ENCODE measurements around the gene RTL10. TPM values are rescaled to one million over a fixed set of nuclear protein-coding genes. Genes with fewer than 3 reads are reported as not detected.

Gene RTL10
- total RNA-seq, 1 donor from 2014 or later: 13.0 TPM

GRCh38 chr22:19831016-19831415, 23.7 kb downstream of the RTL10 start:
- FAIRE-seq (no peak), DNase-seq (ENCODE audit: low spot score in 2 of 2) (no peak)

DNA sequence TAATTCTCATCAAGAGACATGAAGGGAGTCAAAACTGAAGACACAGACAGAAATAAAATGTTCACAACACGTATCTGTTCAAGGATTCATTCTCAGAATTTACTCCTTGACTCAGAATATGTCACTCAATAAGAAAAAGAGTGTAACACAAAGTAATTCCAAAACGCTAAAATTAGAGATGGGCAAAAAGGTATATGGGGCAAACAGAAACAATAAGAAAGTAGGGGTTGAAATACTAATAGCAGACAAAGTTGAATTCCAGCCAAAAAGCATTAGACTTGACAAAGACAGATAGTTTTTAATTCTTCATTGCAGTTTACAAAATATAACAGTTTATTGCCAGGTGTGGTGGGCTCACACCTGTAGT, 26.7 kb downstream of the RTL10 start:
- FAIRE-seq: no peak
- no peak for DNase-seq (ENCODE audit: low spot score in 2 of 2)

DNA sequence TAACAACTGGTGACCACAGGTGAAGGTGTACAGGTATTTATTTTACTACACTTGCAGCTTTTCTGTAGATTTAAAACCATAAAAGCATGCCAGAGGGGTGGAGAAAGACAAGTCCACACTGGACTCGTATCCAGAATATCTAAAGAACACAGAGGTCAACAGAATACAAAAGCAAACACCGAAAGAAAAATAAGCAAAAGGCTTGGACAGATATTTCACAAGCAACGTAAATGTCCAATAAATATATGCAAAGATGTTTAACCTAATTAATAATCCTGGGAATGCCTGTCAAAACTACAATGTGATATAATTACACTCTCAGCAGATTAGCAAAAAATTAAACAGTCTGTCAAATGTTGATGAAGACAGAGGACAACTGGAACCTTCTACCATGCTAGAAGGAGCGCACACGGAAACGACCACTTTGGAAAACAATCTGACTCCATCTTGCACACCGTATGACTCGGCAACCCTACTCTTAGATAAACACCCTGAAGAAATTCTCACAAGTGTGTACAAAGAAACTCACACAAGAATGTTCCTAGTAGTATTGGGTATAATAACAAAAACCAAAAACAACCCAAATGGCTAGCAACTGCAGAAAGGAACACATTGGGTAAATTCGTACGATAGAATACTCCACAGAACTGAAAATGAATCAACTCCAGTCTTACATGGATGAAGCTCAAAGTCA, 27.2 kb downstream of the RTL10 start:
- DNase-seq (ENCODE audit: low spot score in 2 of 2) (no peak), FAIRE-seq (no peak)

- FAIRE-seq (no peak), DNase-seq (ENCODE audit: low spot score in 2 of 2) (no peak)
These were observed 28.1 kb downstream of the RTL10 start for GRCh38 chr22:19826619-19826950.

DNA sequence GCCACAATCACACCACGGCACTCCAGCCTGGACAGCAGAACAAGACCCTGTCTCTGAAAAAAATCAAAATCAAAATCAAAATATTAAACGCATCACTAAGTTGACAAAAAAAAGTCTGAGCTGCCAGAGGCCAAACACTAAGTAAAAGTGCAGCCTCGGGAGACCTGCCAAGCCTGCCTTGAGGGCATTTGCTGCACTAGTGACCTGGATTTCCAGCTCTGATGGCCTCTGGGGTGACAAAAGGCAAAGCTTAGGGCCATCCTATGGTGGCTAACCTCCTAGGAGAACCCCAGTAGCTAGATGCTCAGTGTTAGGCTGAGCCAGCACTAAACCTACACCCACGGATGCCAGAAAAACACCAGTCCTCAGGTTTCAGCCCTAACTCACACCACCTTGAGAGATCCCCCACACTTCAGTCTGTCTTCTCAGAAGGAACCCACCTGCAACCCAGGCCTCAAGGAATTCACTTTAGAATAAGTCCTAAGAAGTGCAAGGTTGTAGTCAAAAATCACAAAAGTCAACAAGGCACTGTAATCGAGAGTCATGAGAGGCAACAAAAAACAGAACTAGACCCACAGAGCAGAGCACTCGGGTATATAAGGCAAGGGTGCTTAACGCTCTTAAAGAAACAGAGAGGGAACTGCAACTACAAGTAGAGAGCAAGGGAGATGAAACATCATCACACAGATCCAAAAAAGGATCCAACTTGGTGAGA, 28.6 kb downstream of the RTL10 start:
- no peak for FAIRE-seq
- DNase-seq (ENCODE audit: low spot score in 2 of 2): no peak

DNA sequence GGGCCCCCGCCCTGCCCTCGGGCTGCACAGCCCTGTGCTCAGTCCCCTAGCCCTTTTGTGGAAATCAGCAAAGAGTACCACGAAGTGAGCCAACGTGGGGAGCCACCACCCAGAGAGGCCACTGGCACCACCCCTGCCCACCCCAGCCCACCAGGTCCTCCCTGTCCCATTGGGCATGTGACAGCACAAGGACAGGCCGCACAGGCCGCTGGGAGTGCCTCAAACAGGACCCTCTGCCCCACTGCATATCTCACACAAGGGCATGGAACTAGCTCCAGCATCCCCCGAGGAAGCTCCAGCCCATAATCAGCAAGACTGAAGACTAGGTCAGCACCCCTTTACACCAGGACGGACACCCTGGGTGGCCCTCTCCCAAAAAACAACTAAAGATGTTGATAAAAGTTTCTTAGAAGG, 29.7 kb downstream of the RTL10 start:
- no peak for DNase-seq (ENCODE audit: low spot score in 2 of 2)
- FAIRE-seq: no peak

GRCh38 chr22:19824212-19824925, 30.3 kb downstream of the RTL10 start:
- FAIRE-seq (no peak), DNase-seq (ENCODE audit: low spot score in 2 of 2) (no peak)

- FAIRE-seq (no peak), DNase-seq (ENCODE audit: low spot score in 2 of 2) (no peak)
These were observed 30.8 kb downstream of the RTL10 start for GRCh38 chr22:19823902-19824211.

DNA sequence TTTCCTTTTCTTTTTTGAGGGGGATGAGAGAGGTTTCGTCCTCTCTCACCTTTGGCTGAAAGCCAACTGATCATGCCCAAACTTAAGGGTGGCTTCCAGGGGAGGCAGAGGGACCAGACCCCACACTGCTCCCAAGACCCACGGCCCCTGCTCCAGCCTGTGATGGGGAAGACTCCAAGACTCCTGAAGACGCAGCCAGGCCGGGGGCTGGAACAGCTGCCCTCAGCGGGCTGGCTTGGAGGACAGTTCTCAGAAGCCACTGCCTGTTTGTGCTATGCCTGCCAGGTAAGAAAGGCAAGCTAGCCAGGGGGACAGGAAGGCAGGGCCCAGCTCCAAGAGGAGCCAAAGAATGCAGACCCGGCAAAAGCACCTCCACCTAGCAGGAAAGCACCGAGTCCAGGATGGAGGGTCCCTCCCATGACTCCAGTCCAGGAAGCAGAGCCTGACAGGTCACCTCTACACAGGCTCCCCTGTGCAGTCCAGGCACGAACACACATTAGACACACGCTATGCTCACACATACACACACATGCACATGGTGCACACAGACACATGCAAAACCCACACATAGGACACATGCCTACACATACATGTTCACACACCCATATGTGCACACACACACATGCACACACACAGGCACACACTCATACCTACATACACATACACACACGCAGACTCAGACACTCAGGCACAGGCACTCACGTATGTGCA, 31.3 kb downstream of the RTL10 start:
- FAIRE-seq (no peak), DNase-seq (ENCODE audit: low spot score in 2 of 2) (no peak)

- FAIRE-seq (no peak), DNase-seq (ENCODE audit: low spot score in 2 of 2) (no peak)
These were observed 32.2 kb downstream of the RTL10 start for GRCh38 chr22:19822301-19823117.

GRCh38 chr22:19821523-19822300, 33.0 kb downstream of the RTL10 start:
- FAIRE-seq: no peak
- no peak for DNase-seq (ENCODE audit: low spot score in 2 of 2)

DNA sequence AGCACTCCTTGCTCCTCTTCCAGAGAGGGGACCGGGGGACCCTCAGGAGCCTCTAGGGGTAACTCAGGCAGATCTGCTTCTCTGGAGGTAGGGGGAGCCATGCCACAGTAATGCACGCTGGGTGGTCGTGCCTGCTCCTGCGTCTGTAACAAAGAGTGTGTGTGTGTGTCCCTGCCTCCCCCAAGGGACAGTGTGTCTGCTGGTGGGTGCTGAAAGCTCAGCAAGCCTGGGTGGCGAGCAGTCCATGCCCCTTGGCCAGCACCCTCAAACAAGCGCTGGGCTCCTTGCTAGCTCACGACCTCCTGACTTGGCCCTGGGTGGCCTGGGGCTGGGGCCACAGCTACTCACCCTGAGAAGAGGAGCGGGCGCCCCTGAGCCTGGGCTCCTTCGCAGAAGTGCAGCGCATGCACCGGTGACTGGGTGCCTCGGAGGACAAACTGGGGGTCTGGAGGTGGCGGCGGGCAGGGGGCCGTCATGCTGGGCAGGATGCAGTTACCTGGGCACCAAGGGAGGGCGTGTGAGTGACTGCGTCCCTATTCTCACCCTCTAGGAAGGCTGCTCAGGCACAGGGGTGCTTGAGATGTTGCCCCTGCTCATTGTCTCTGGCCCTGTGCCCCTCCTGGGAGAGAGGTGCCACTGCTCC, 33.7 kb downstream of the RTL10 start:
- DNase-seq (ENCODE audit: low spot score in 2 of 2) (no peak), FAIRE-seq (no peak)

DNA sequence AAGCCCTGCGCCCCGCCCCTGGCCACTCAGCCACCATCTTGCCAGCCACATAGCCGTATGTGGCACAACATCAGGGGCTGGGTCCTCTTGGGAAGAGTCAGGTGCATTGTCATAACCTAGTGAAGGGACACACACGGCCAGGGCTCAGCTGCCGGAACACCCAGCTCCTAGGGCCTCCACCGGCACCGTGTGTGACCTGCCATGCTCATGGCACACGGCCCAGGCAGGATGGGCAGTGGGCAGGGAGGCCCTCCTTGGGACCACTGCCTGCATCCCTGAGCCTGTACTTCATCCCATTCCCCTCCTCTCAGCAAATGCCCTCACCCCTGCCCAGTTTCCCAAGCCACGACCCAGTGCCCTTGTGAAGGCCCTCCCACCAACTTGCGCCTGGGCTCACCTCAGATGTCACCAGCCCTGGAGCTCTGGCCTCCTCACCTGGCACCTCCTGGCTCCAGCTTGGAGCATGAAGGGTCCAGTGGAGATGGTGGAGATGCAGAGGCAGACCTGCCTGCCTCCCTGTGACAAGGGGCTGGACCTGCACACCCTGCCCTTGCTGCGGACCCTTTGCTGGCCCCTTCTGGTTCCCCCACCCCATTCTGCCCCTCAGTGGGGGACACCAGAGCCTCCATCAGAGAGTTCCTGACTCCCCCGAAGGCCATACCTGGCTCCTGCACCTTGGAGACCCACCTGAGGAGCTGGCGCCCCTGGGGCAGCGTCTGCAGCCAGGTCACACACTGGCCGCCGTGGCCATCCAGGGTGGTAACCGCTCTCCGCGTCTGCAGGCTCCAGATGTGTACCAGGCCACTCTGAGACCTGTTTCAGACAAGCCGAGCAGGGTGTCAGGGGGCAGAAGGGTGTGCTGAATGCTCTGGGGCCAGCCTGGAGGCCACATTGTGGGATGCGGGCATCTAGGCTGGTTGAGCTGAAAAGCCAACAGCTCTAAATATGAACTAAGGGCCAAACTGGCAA, 34.5 kb downstream of the RTL10 start:
- no peak for FAIRE-seq
- no peak for DNase-seq (ENCODE audit: low spot score in 2 of 2)

- DNase-seq (ENCODE audit: low spot score in 2 of 2): no peak
These were observed 35.3 kb downstream of the RTL10 start for GRCh38 chr22:19819208-19819910.

GRCh38 chr22:19818324-19819207, 36.1 kb downstream of the RTL10 start:
- FAIRE-seq (no peak), DNase-seq (ENCODE audit: low spot score in 2 of 2) (no peak)

More at GRCh38 chr22:19819208-19819910, 35.3 kb downstream of the RTL10 start:
- no peak for FAIRE-seq

DNA sequence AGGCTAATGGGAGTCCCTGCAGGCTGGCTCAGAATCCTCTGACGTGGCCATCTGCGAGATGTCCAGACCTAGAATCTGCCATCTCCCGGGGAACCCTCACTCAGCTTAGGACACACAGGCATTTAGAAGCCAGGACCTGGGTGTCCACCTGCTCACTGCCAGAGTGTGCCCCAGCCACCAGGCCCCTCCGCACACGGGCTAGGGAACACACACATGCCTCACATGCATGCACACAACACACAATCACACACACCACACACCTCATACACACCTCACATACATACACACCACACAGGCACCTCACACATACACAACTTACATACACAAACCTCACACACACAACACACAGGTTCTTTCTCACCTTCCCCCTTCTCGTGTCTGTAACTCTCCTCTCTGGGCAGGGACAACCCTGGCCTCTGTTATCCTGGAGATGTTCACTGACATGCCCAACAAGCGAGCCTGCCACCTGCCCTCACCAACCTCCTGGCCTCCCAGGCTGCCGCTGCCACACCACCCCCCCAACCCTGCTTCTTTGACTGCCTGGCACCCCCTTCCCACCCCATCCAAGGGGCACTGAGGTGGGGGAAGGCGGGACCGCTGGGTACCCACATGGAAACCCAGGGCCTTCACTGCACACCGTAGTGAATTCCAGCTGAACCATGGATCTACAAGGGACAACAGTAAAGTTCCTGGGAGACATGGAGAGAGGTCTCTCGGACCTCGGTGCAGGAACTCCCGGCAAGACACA, 38.1 kb downstream of the RTL10 start:
- no peak for FAIRE-seq

More for the DNA sequence above, 38.1 kb downstream of the RTL10 start:
- no peak for DNase-seq (ENCODE audit: low spot score in 2 of 2)

All from frontal cortex (tissue), 4 donors.